NCI-H2107 treated with DMSO at 0.1 percent for 48 hours (cell line): Measurements from ENCODE around the gene MEGF8.

ENCODE experiments used
- DNase-seq: peaks from one replicate; lab custom pipeline; 2025; ENCODE audit not compliant: unreplicated experiment; lab: John Stamatoyannopoulos, UW

Gene MEGF8

GRCh38 chr19:42287017-42287826 lies 38.2 kb upstream of the MEGF8 start:
- DNase-seq = no peak

GRCh38 chr19:42287827-42288107 lies 37.7 kb upstream of the MEGF8 start:
- DNase-seq = no peak

GRCh38 chr19:42288387-42288786 lies 37.0 kb upstream of the MEGF8 start:
- DNase-seq = no peak

DNA sequence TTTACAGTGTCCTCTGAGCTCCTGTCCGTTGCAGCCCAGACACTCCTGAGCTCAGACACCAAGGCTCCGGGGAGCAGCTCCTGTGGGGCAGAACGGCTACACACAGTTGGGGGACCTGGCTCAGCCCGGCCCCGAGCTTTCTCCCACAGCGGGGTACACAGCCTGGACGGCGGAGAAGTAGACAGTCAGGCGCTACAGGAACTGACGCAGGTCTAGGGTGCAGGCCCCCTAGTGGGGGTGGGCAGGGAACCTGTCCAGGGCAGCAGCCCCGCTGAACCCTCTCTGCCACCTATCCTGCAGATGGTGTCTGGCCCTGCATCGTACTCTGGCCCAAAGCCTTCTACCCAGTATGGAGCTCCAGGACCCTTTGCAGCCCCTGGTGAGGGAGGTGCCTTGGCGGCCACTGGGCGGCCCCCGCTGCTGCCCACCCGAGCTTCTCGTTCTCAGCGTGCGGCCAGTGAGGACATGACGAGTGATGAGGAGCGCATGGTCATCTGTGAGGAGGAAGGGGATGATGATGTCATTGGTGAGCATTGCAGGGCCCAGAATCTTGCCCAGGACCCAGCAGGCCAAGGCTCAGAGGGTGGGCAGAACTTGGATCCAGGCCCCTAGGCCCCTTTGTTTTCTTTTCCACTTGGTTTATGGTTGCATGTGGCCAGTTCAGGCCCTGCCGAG lies 36.4 kb upstream of the MEGF8 start:
- no peak for DNase-seq

GRCh38 chr19:42289556-42290041 lies 35.8 kb upstream of the MEGF8 start:
- DNase-seq = no peak

GRCh38 chr19:42290136-42290522 lies 35.3 kb upstream of the MEGF8 start:
- no peak for DNase-seq

DNA sequence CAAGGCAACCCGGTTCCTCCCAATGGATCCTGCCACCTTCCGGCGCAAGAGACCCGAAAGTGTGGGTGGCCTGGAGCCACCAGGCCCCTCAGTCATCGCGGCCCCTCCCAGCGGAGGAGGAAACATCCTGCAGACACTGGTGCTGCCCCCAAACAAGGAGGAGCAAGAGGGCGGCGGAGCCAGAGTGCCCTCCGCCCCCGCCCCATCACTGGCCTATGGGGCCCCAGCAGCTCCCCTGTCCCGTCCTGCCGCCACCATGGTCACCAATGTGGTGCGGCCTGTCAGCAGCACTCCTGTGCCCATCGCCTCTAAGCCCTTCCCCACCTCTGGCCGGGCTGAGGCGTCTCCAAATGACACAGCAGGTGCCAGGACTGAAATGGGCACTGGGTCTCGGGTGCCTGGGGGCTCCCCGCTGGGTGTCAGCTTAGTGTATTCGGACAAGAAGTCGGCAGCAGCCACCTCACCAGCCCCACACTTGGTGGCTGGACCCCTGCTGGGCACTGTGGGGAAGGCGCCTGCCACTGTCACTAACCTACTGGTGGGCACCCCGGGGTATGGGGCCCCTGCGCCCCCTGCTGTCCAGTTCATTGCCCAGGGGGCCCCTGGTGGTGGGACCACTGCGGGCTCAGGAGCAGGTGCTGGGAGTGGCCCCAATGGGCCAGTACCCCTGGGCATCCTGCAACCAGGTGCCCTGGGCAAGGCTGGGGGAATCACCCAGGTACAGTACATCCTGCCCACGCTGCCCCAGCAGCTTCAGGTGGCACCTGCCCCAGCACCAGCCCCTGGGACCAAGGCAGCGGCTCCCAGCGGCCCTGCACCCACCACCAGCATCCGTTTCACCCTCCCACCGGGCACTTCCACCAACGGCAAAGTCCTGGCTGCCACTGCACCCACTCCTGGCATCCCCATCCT lies 34.7 kb upstream of the MEGF8 start:
- no peak for DNase-seq

GRCh38 chr19:42291435-42291810 lies 34.0 kb upstream of the MEGF8 start:
- DNase-seq = no peak

GRCh38 chr19:42292042-42292960 lies 33.1 kb upstream of the MEGF8 start:
- no peak for DNase-seq

DNA sequence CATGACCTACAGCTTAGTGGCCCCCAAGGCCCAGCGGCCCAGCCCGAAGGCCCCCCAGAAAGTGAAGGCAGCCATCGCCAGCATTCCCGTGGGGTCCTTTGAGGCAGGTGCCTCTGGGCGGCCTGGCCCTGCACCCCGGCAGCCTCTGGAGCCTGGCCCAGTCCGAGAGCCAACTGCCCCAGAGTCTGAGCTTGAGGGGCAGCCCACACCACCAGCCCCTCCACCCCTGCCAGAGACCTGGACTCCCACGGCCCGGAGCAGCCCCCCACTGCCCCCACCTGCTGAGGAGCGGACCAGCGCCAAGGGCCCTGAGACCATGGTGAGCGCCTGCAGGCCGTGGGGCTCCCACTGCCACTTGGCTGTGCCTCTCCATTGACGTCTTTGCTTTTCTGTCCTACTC lies 32.5 kb upstream of the MEGF8 start:
- no peak for DNase-seq

GRCh38 chr19:42293540-42293939 lies 31.9 kb upstream of the MEGF8 start:
- no peak for DNase-seq

GRCh38 chr19:42293948-42294347 lies 31.5 kb upstream of the MEGF8 start:
- DNase-seq = no peak

DNA sequence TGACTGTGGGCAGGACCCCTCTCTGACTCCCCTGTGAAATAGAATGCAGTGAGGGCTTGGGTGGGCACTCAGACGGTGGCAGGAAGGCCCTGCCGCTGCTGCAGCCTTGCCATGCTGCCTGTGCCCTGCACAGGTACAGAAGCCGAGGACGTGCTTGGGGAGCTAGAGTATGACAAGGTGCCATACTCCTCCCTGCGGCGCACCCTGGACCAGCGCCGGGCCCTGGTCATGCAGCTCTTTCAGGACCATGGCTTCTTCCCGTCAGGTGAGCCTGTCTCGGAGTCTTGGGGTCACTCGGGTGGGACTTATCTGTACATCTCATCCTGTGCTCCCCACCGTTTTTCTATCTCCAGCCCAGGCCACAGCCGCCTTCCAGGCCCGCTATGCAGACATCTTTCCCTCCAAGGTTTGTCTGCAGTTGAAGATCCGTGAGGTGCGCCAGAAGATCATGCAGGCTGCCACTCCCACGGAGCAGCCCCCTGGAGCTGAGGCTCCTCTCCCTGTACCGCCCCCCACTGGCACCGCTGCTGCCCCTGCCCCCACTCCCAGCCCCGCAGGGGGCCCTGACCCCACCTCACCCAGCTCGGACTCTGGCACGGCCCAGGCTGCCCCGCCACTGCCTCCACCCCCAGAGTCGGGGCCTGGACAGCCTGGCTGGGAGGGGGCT lies 30.8 kb upstream of the MEGF8 start:
- DNase-seq = no peak

- no peak for DNase-seq
Measured at GRCh38 chr19:42295342-42295741, 30.1 kb upstream of the MEGF8 start.

GRCh38 chr19:42295831-42296525 lies 29.5 kb upstream of the MEGF8 start:
- DNase-seq = peak; percentile 36

GRCh38 chr19:42297039-42297438 lies 28.4 kb upstream of the MEGF8 start:
- DNase-seq = no peak

- no peak for DNase-seq
Measured at GRCh38 chr19:42301646-42302203, 23.7 kb upstream of the MEGF8 start, which contains the start of gene PRR19. PRR19 (plus strand) TSS chr19:42302132; CDS start chr19:42309585, 7,453 bp downstream.

DNA sequence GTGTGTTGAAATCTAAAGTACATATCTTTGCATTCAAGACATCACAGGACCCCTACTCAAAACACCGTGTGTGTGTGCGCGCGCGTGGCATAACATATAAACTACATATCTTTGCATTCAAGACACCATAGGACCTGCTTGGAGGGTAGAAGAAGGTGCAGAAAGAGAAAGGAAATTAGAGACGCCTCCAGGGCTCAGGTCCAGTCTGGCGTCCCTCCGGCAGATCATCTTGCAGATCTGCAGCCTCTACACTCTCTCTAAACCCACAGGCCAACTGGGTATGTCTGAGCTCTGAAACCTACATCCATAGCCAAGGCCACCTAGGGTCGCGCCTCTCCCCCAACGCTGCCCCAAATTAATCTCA lies 22.4 kb upstream of the MEGF8 start:
- DNase-seq = no peak

- DNase-seq = no peak
Measured at GRCh38 chr19:42303876-42304275, 21.6 kb upstream of the MEGF8 start.
